M059J (cell line): ENCODE results near the gene GRWD1. TPM values are rescaled to one million over a fixed set of nuclear protein-coding genes. Genes with fewer than 3 reads are reported as not detected.
A peak's percentile ranks its signal among the peaks of the same experiment; 100 is the strongest.

ENCODE experiments used
- DNase-seq: peaks from one replicate; pipeline ENCODE4 v3.0.0-alpha.2; 2012; ENCODE audit warnings: low read depth
- total RNA-seq: library from RNA; depleted of rRNA; stranded (reverse); fragments of >200 nt; shearing (Covaris generic); gene quantifications from 2 replicates; pipeline ENCODE4 v1.2.3, GENCODE V29; 2014

The GRWD1 gene
- total RNA-seq, 1 experiment from 2014 or later, result 49.9 TPM

GRCh38 chr19:48455908-48456562, 10.3 kb downstream of the GRWD1 start:
- DNase-seq, result no peak

- no peak for DNase-seq
Observed at GRCh38 chr19:48456864-48457263, 11.1 kb downstream of the GRWD1 start.

- DNase-seq, result no peak
Observed at GRCh38 chr19:48458016-48458415, 12.2 kb downstream of the GRWD1 start.

- no peak for DNase-seq
Observed at GRCh38 chr19:48461651-48461981, 15.8 kb downstream of the GRWD1 start.

GRCh38 chr19:48461982-48462655, 16.3 kb downstream of the GRWD1 start:
- DNase-seq, result no peak

- no peak for DNase-seq
Observed at GRCh38 chr19:48465215-48465614, 19.4 kb downstream of the GRWD1 start.

- DNase-seq, result peak; percentile 74
Observed at GRCh38 chr19:48466561-48467325, 21.0 kb downstream of the GRWD1 start.

- DNase-seq, result peak; percentile 100
Observed at GRCh38 chr19:48468772-48469288, 23.0 kb downstream of the GRWD1 start.

GRCh38 chr19:48469289-48469881, 23.6 kb downstream of the GRWD1 start, which contains the start of gene CYTH2:
TSS of gene CYTH2 (plus strand) at chr19:48469369. CDS start at chr19:48469508, 139 bp downstream.
- DNase-seq, result peak; percentile 78

GRCh38 chr19:48469934-48470680, 24.3 kb downstream of the GRWD1 start:
- DNase-seq, result no peak

GRCh38 chr19:48470856-48471255, 25.1 kb downstream of the GRWD1 start:
- no peak for DNase-seq

GRCh38 chr19:48471836-48472235, 26.1 kb downstream of the GRWD1 start:
- DNase-seq, result no peak

- no peak for DNase-seq
Observed at GRCh38 chr19:48473161-48473966, 27.6 kb downstream of the GRWD1 start.

GRCh38 chr19:48474084-48474592, 28.4 kb downstream of the GRWD1 start:
- no peak for DNase-seq

- DNase-seq, result no peak
Observed at GRCh38 chr19:48475369-48476068, 29.7 kb downstream of the GRWD1 start.

- no peak for DNase-seq
Observed at GRCh38 chr19:48476176-48476575, 30.4 kb downstream of the GRWD1 start.

- no peak for DNase-seq
Observed at GRCh38 chr19:48477067-48477685, 31.4 kb downstream of the GRWD1 start.

- DNase-seq, result no peak
Observed at GRCh38 chr19:48477698-48478338, 32.0 kb downstream of the GRWD1 start.
